Esophagus muscularis mucosa (tissue), 4 donors: ENCODE data around the gene TRIM63. TPM values are rescaled to one million over a fixed set of nuclear protein-coding genes. Genes with fewer than 3 reads are reported as not detected.

ENCODE experiments used
- DNase-seq: peaks from one replicate; pipeline ENCODE4 v3.0.0-alpha.2; 2017; ENCODE audit errors: extremely low spot score
- H3K27ac ChIP-seq, 4 donors: fragments of 200-600 bp; sonication (generic); replicated peaks in 1 of 4; 1 replicate in 3 of 4; 2 replicates in 1 of 4; pipeline ENCODE4 v1.5.1; 2016 to 2019; ENCODE audit warnings: mild to moderate bottlenecking in 1 of 4
- H3K27me3 ChIP-seq, 4 donors: fragments of 200-600 bp; sonication (generic); one replicate each; pipeline versions ENCODE4 v1.5.1 to v1.6.0; 2016 to 2019
- H3K36me3 ChIP-seq, 4 donors: fragments of 200-600 bp; sonication (generic); one replicate each; pipeline ENCODE4 v1.5.1; 2016 to 2019
- H3K4me1 ChIP-seq, 4 donors: fragments of 200-600 bp; sonication (generic); one replicate each; pipeline ENCODE4 v1.5.1; 2016 to 2019
- H3K4me3 ChIP-seq, 4 donors: fragments of 200-600 bp; sonication (generic); 1 replicate in 2 of 4; 2 replicates in 2 of 4; pipeline ENCODE4 v1.5.1; 2016 to 2019; ENCODE audit warnings: mild to moderate bottlenecking in 4 of 4, moderate library complexity in 1 of 4
- H3K9me3 ChIP-seq, 4 donors: fragments of 200-600 bp; sonication (generic); 1 replicate in 3 of 4; 2 replicates in 1 of 4; pipeline ENCODE4 v1.5.1; 2016 to 2019
- CTCF ChIP-seq, 3 experiments: fragments of 200-600 bp in 2 of 3; fragments of 450-650 bp in 1 of 3; sonication (generic) in 2 of 3; IDR thresholded peaks; one replicate each; pipeline ENCODE4 v1.5.1; 2017 to 2019; ENCODE audit warnings: antibody characterized with exemption in 3 of 3, mild to moderate bottlenecking in 2 of 3, moderate library complexity in 1 of 3
- EP300 ChIP-seq: sonication (generic); formaldehyde crosslinking; IDR thresholded peaks from one replicate; pipeline ENCODE4 v1.6.1; 2017; ENCODE audit warnings: antibody characterized with exemption
- POLR2A ChIP-seq: fragments of 450-650 bp; IDR thresholded peaks from one replicate; pipeline ENCODE4 v1.6.1; 2017; ENCODE audit warnings: antibody characterized with exemption, moderate library complexity, mild to moderate bottlenecking, low read depth
- POLR2AphosphoS5 ChIP-seq, 2 donors: sonication (generic); formaldehyde crosslinking; IDR thresholded peaks; one replicate each; pipeline ENCODE4 v1.6.1; 2017; ENCODE audit warnings: antibody characterized with exemption in 2 of 2
- WGBS: methylation state at CpG from one replicate; pipeline ENCODE4 v1.1.5; 2018; 5-methylcytosine and 5-hydroxymethylcytosine counted together
- intact Hi-C: fragments of 100-400 bp; cut with DNase I; formaldehyde crosslinking; loops from one replicate; pipeline ENCODE4 v1.15.1; 2023
- total RNA-seq, 4 donors: library from RNA; depleted of rRNA; stranded (reverse); fragments of >200 nt; gene quantifications; one replicate each; pipeline versions ENCODE4 v1.1.0 to v1.2.1, GENCODE V29; 2016

TRIM63 gene
- total RNA-seq, 4 donors from 2014 or later, result 0.42 to 4.1 (median 2.1) TPM; not detected in 1

GRCh38 chr1:26035203-26035958, 32.0 kb downstream of the TRIM63 start:
- peaks cover 16 to 26% (median 19%) of the 10 kb centered on the region in 4 donors for H3K4me1 ChIP-seq
- TF ChIP-seq EP300 (no peak), CTCF (IDR thresholded peaks at IDR 0.05) (peak in 1 of 3 experiments; percentile 29), POLR2A (peak; percentile 85), POLR2AphosphoS5 (IDR thresholded peaks at IDR 0.05) (peak; percentile 83 to 92)
- under 1% methylated on average over 33 of the region's 60 CpGs for WGBS
- H3K27ac ChIP-seq, result peak overlapping the region; percentile 87 to 91 (median 90)
- H3K4me3 ChIP-seq, result peak overlapping the region; percentile 75 to 84 (median 82)
- no peaks in the 10 kb centered on the region for H3K36me3 ChIP-seq
- peaks cover 0 to 33% (median 0%) of the 10 kb centered on the region in 4 donors for H3K27me3 ChIP-seq
- peak; percentile 99 for DNase-seq
- H3K9me3 ChIP-seq, result no peaks in the 10 kb centered on the region
- intact Hi-C loops, result loop anchor here (5.0 kb wide), 2 partner anchors 72 to 127 kb away; no protein-coding TSS in a partner anchor

- Histone ChIP-seq H3K27ac (peak overlapping the region; percentile 87 to 91 (median 90)), H3K4me3 (peak overlapping the region; percentile 75 to 84 (median 82)), H3K27me3 (peaks cover 0 to 27% (median 0%) of the 10 kb centered on the region in 4 donors), H3K36me3 (no peaks in the 10 kb centered on the region), H3K4me1 (peaks cover 16 to 26% (median 19%) of the 10 kb centered on the region in 4 donors), H3K9me3 (no peaks in the 10 kb centered on the region)
- intact Hi-C loops, result loop anchor here (5.0 kb wide), 2 partner anchors 73 to 128 kb away; no protein-coding TSS in a partner anchor
- DNase-seq, result no peak
- TF ChIP-seq POLR2A (no peak), POLR2AphosphoS5 (IDR thresholded peaks at IDR 0.05) (no peak)
- 29% methylated on average over 6 of the region's 15 CpGs for WGBS
Measured at GRCh38 chr1:26034504-26035202, 32.8 kb downstream of the TRIM63 start.

GRCh38 chr1:26032656-26033357, 34.6 kb downstream of the TRIM63 start:
- DNase-seq, result no peak
- Histone ChIP-seq H3K9me3 (no peaks in the 10 kb centered on the region), H3K27ac (no peak overlapping the region), H3K36me3 (no peaks in the 10 kb centered on the region), H3K4me1 (peaks cover 16 to 24% (median 20%) of the 10 kb centered on the region in 4 donors), H3K27me3 (peaks cover 0 to 24% (median 0%) of the 10 kb centered on the region in 4 donors), H3K4me3 (no peak overlapping the region)
- 88% methylated on average over 8 of the region's 12 CpGs for WGBS
- intact Hi-C loops, result no loop called here
- TF ChIP-seq POLR2A (no peak), EP300 (no peak), CTCF (IDR thresholded peaks at IDR 0.05) (no peak), POLR2AphosphoS5 (IDR thresholded peaks at IDR 0.05) (no peak)

- intact Hi-C loops, result no loop called here
Measured at GRCh38 chr1:26031611-26032220, 35.7 kb downstream of the TRIM63 start.

More at GRCh38 chr1:26031611-26032220, 35.7 kb downstream of the TRIM63 start:
- Histone ChIP-seq H3K4me3 (no peak overlapping the region), H3K4me1 (peaks cover 13 to 21% (median 17%) of the 10 kb centered on the region in 4 donors), H3K36me3 (no peaks in the 10 kb centered on the region), H3K27me3 (peaks cover 0 to 23% (median 0%) of the 10 kb centered on the region in 4 donors), H3K27ac (no peak overlapping the region), H3K9me3 (no peaks in the 10 kb centered on the region)
- 79% methylated on average over 3 of the region's 3 CpGs for WGBS
- TF ChIP-seq CTCF (IDR thresholded peaks at IDR 0.05), result no peak
- no peak for TF ChIP-seq EP300
- no peak for TF ChIP-seq POLR2A
- TF ChIP-seq POLR2AphosphoS5 (IDR thresholded peaks at IDR 0.05), result no peak
- no peak for DNase-seq
